HEK293 (cell line): ENCODE measurements around the gene SCAF11.

ENCODE experiments used
- CTCF ChIA-PET: fragments of 350-600 bp; formaldehyde crosslinking; extraction: SDS; loops from one replicate; lab custom pipeline; 2021; ENCODE audit warnings: antibody characterized with exemption; lab: Yijun Ruan, JAX
- POLR2A ChIA-PET: fragments of 300-600 bp; formaldehyde crosslinking; extraction: SDS; loops from one replicate; lab custom pipeline; 2020; ENCODE audit warnings: antibody characterized with exemption, inconsistent platforms; lab: Yijun Ruan, JAX
- H3K27ac ChIP-seq: fragments of 200-500 bp; sonication (Bioruptor generic); 2 replicates; pipeline ENCODE4 v1.5.1; 2014; ENCODE audit warnings: low read depth, low read length, control low read depth, inconsistent platforms; ENCODE audit errors: extremely low read depth
- H3K36me3 ChIP-seq, 2 experiments: fragments of 200-500 bp in 1 of 2; sonication (Bioruptor generic) in 1 of 2; 1 replicate in 1 of 2; 2 replicates in 1 of 2; pipeline ENCODE4 v1.5.1; 2014 to 2017; ENCODE audit warnings: inconsistent platforms in 2 of 2, low read length in 2 of 2; ENCODE audit not compliant: control insufficient read depth in 2 of 2, insufficient read depth in 1 of 2
- H3K4me1 ChIP-seq: fragments of 200-500 bp; sonication (Bioruptor generic); 2 replicates; pipeline ENCODE4 v1.5.1; 2014; ENCODE audit warnings: mild to moderate bottlenecking, low read length, inconsistent platforms; ENCODE audit not compliant: control insufficient read depth, insufficient read depth
- H3K4me3 ChIP-seq: 2 replicates; pipeline ENCODE4 v1.5.1; 2011; ENCODE audit warnings: low read depth, mild to moderate bottlenecking, control low read depth, low read length, moderate library complexity
- H3K9me3 ChIP-seq: fragments of 200-500 bp; sonication (Bioruptor generic); 2 replicates; pipeline ENCODE4 v1.5.1; 2014; ENCODE audit warnings: low read depth, low read length, inconsistent platforms; ENCODE audit not compliant: control insufficient read depth, insufficient read depth
- EGR2 ChIP-seq: fragments of 450-650 bp; formaldehyde crosslinking; IDR thresholded peaks from 2 replicates; pipeline ENCODE4 v1.5.1; 2016; ENCODE audit warnings: low read depth, missing biosample characterization, missing genetic modification characterization
- FEZF1 ChIP-seq: fragments of 450-650 bp; formaldehyde crosslinking; IDR thresholded peaks from 2 replicates; pipeline ENCODE4 v1.5.1; 2016; ENCODE audit warnings: missing biosample characterization, missing genetic modification characterization
- GFI1B ChIP-seq: fragments of 450-650 bp; formaldehyde crosslinking; IDR thresholded peaks from 2 replicates; pipeline ENCODE4 v1.5.1; 2016; ENCODE audit warnings: missing biosample characterization, missing genetic modification characterization
- KLF1 ChIP-seq: fragments of 450-650 bp; formaldehyde crosslinking; IDR thresholded peaks from 2 replicates; pipeline ENCODE4 v1.5.1; 2016; ENCODE audit warnings: missing biosample characterization, missing genetic modification characterization
- PRDM2 ChIP-seq: fragments of 450-650 bp; formaldehyde crosslinking; IDR thresholded peaks from 2 replicates; pipeline ENCODE4 v1.5.1; 2016; ENCODE audit warnings: missing biosample characterization, missing genetic modification characterization, borderline replicate concordance
- PRDM6 ChIP-seq: fragments of 450-650 bp; formaldehyde crosslinking; IDR thresholded peaks from 2 replicates; pipeline ENCODE4 v1.5.1; 2017; ENCODE audit warnings: missing biosample characterization, missing genetic modification characterization
- SCRT2 ChIP-seq: fragments of 450-650 bp; formaldehyde crosslinking; IDR thresholded peaks from 2 replicates; pipeline ENCODE4 v1.5.1; 2016; ENCODE audit warnings: missing biosample characterization, missing genetic modification characterization
- ZBTB49 ChIP-seq: fragments of 450-650 bp; formaldehyde crosslinking; IDR thresholded peaks from 2 replicates; pipeline ENCODE4 v1.5.1; 2016; ENCODE audit warnings: missing biosample characterization, missing genetic modification characterization, low read depth
- ZFHX2 ChIP-seq: fragments of 450-650 bp; formaldehyde crosslinking; conservative IDR thresholded peaks from 2 replicates; pipeline ENCODE4 v1.5.1; 2016; ENCODE audit warnings: missing biosample characterization, missing genetic modification characterization
- ZNF121 ChIP-seq: fragments of 450-650 bp; formaldehyde crosslinking; IDR thresholded peaks from 2 replicates; pipeline ENCODE4 v1.5.1; 2016; ENCODE audit warnings: missing biosample characterization, missing genetic modification characterization
- ZNF610 ChIP-seq: fragments of 450-650 bp; formaldehyde crosslinking; IDR thresholded peaks from 2 replicates; pipeline ENCODE4 v1.5.1; 2016; ENCODE audit warnings: missing biosample characterization, missing genetic modification characterization, borderline replicate concordance

Gene SCAF11

GRCh38 chr12:45878630-45879255 lies 111.6 kb downstream of the SCAF11 start:
- H3K9me3 ChIP-seq = no peaks in the 10 kb centered on the region
- peaks cover 11% of the 10 kb centered on the region for H3K4me1 ChIP-seq
- H3K36me3 ChIP-seq = peaks cover 4 to 34% of the 10 kb centered on the region in 2 experiments
- 0 out of 2 replicates have a peak overlapping the region, but pooled peaks have one; percentile 32 for H3K27ac ChIP-seq
- POLR2A ChIA-PET = no interaction called here
- CTCF ChIA-PET = no interaction called here
- H3K4me3 ChIP-seq = no peak overlapping the region
- TF ChIP-seq PRDM6 (tag by site-specific recombination) (peak; percentile 53), KLF1 (tag by site-specific recombination) (peak; percentile 22; the same call in 1 of the 2 replicates), ZFHX2 (tag by site-specific recombination) (peak; percentile 68), FEZF1 (peak; percentile 62), EGR2 (tag by site-specific recombination) (peak; percentile 68; the same call in 1 of the 2 replicates), PRDM2 (tag by site-specific recombination) (no peak), ZBTB49 (tag by site-specific recombination) (peak; percentile 58; the same call in 1 of the 2 replicates), GFI1B (tag by site-specific recombination) (no peak), SCRT2 (tag by site-specific recombination) (peak; percentile 76)

- Histone ChIP-seq H3K9me3 (no peaks in the 10 kb centered on the region), H3K27ac (no peak overlapping the region), H3K4me3 (no peak overlapping the region), H3K4me1 (peaks cover 11% of the 10 kb centered on the region), H3K36me3 (peaks cover 4 to 48% of the 10 kb centered on the region in 2 experiments)
- POLR2A ChIA-PET = no interaction called here
- CTCF ChIA-PET = no interaction called here
- TF ChIP-seq ZNF610 (tag by site-specific recombination) (peak; percentile 100), SCRT2 (tag by site-specific recombination) (no peak), ZNF121 (no peak)
- TF ChIP-seq, all 188 proteins: peak for 1
Observed at GRCh38 chr12:45877069-45877468, 113.3 kb downstream of the SCAF11 start.
